SK-N-SH (cell line): ENCODE results near the gene UST. TPM values are rescaled to one million over a fixed set of nuclear protein-coding genes. Genes with fewer than 3 reads are reported as not detected.

Source experiments
- CTCF ChIA-PET: fragments of 300-600, 350-600 bp; formaldehyde crosslinking; extraction: SDS; loops from one replicate; lab custom pipeline; 2021; lab: Yijun Ruan, JAX
- POLR2A ChIA-PET: fragments of 350-600 bp; sonication (Branson Sonifier 250); formaldehyde crosslinking; extraction: SDS; loops from one replicate; lab custom pipeline; 2020; ENCODE audit warnings: antibody characterized with exemption, inconsistent platforms; lab: Yijun Ruan, JAX
- DNase-seq: peaks from one replicate; pipeline ENCODE4 v3.0.0; 2012
- H2AFZ ChIP-seq: fragments of 200-600 bp; sonication (generic); 2 replicates; pipeline ENCODE4 v1.8.1; 2016; ENCODE audit warnings: antibody characterized with exemption, mild to moderate bottlenecking, low read depth
- H3F3A ChIP-seq: fragments of 200-600 bp; sonication (generic); replicated peaks from 2 replicates; pipeline ENCODE3; 2016; ENCODE audit warnings: antibody characterized with exemption, mild to moderate bottlenecking; ENCODE audit not compliant: insufficient read depth
- H3K27ac ChIP-seq, 2 experiments: fragments of 200-500 bp in 1 of 2; fragments of 200-600 bp in 1 of 2; sonication (Bioruptor generic) in 1 of 2; sonication (generic), shearing (Covaris generic) in 1 of 2; 2 replicates each; pipeline versions ENCODE4 v1.5.1 to v1.6.1; 2014 to 2016; ENCODE audit warnings: low read depth in 2 of 2, inconsistent platforms in 1 of 2, low read length in 1 of 2, mild to moderate bottlenecking in 1 of 2, mixed read lengths in 1 of 2
- H3K27me3 ChIP-seq: fragments of 200-600 bp; sonication (generic), shearing (Covaris generic); 2 replicates; pipeline ENCODE4 v1.6.1; 2016; ENCODE audit warnings: mixed run types; ENCODE audit not compliant: insufficient read depth
- H3K36me3 ChIP-seq, 2 experiments: fragments of 200-500 bp in 1 of 2; fragments of 200-600 bp in 1 of 2; sonication (Bioruptor generic) in 1 of 2; sonication (generic) in 1 of 2; replicated peaks in 1 of 2; 2 replicates each; pipeline versions ENCODE3 to v1.5.1; 2014 to 2016; ENCODE audit warnings: low read length in 1 of 2, mild to moderate bottlenecking in 1 of 2; ENCODE audit not compliant: insufficient read depth in 2 of 2, control insufficient read depth in 1 of 2
- H3K4me1 ChIP-seq, 2 experiments: fragments of 200-500 bp in 1 of 2; fragments of 200-600 bp in 1 of 2; sonication (Bioruptor generic) in 1 of 2; sonication (generic), shearing (Covaris generic) in 1 of 2; 2 replicates each; pipeline versions ENCODE4 v1.5.1 to v1.6.1; 2014 to 2016; ENCODE audit warnings: low read depth in 1 of 2, low read length in 1 of 2, mixed run types in 1 of 2; ENCODE audit not compliant: insufficient read depth in 2 of 2, control insufficient read depth in 1 of 2
- H3K4me2 ChIP-seq: fragments of 200-600 bp; sonication (generic), shearing (Covaris generic); 2 replicates; pipeline ENCODE4 v1.6.1; 2017; ENCODE audit warnings: mixed run types
- H3K4me3 ChIP-seq, 2 experiments: fragments of 200-500 bp in 1 of 2; fragments of 200-600 bp in 1 of 2; sonication (Bioruptor generic) in 1 of 2; sonication (generic), shearing (Covaris generic) in 1 of 2; 2 replicates each; pipeline versions ENCODE4 v1.5.1 to v1.8.1; 2014 to 2016; ENCODE audit warnings: low read depth in 2 of 2, inconsistent platforms in 1 of 2, low read length in 1 of 2, mild to moderate bottlenecking in 1 of 2, mixed read lengths in 1 of 2, moderate library complexity in 1 of 2
- H3K79me2 ChIP-seq: fragments of 200-600 bp; sonication (generic); 2 replicates; pipeline ENCODE4 v1.8.1; 2017; ENCODE audit warnings: mild to moderate bottlenecking; ENCODE audit not compliant: insufficient read depth
- H3K9ac ChIP-seq: fragments of 200-600 bp; sonication (generic); 2 replicates; pipeline ENCODE4 v1.6.1; 2017; ENCODE audit warnings: mixed run types
- H3K9me2 ChIP-seq: fragments of 200-600 bp; sonication (generic); 2 replicates; pipeline ENCODE4 v1.6.1; 2017; ENCODE audit warnings: mixed run types
- H3K9me3 ChIP-seq: fragments of 200-600 bp; sonication (generic); 2 replicates; pipeline ENCODE4 v1.6.1; 2017; ENCODE audit warnings: mixed run types, mild to moderate bottlenecking, moderate library complexity
- H4K20me1 ChIP-seq: fragments of 200-600 bp; sonication (generic); 2 replicates; pipeline ENCODE4 v1.6.1; 2017; ENCODE audit warnings: mild to moderate bottlenecking, mixed run types; ENCODE audit not compliant: insufficient read depth
- CHD2 ChIP-seq: fragments of 150-350 bp; IDR thresholded peaks from 2 replicates; pipeline ENCODE4 v1.6.1; 2018; ENCODE audit warnings: low read length; ENCODE audit not compliant: partially characterized antibody
- ELF1 ChIP-seq: IDR thresholded peaks from 2 replicates; pipeline ENCODE4 v1.4.0; 2012
- EP300 ChIP-seq, 2 experiments: IDR thresholded peaks; 2 replicates each; pipeline versions ENCODE4 v1.4.0 to v1.6.1; 2012; ENCODE audit warnings: borderline replicate concordance in 1 of 2, low read depth in 1 of 2, low read length in 1 of 2
- FOSL2 ChIP-seq: IDR thresholded peaks from 2 replicates; pipeline ENCODE4 v1.4.0; 2012; ENCODE audit warnings: low read depth, mild to moderate bottlenecking, moderate library complexity, borderline replicate concordance
- GATA2 ChIP-seq: sonication (generic); formaldehyde crosslinking; IDR thresholded peaks from 2 replicates; pipeline ENCODE4 v1.5.0; 2020; ENCODE audit warnings: mild to moderate bottlenecking, missing genetic modification reagents
- RXRA ChIP-seq: IDR thresholded peaks from 2 replicates; pipeline ENCODE4 v1.4.0; 2012; ENCODE audit warnings: low read depth, mild to moderate bottlenecking, borderline replicate concordance
- TCF12 ChIP-seq: IDR thresholded peaks from 2 replicates; pipeline ENCODE4 v1.4.0; 2012
- WGBS: methylation state at CpG from one replicate; pipeline ENCODE4 v1.1.6; 2017; ENCODE audit warnings: low lambda C conversion rate; 5-methylcytosine and 5-hydroxymethylcytosine counted together
- polyA plus RNA-seq, 3 experiments: library from polyadenylated mRNA; depleted of rRNA; stranded (reverse); fragments of >200 nt; gene quantifications; 2 replicates each; pipeline ENCODE4 v1.2.3, GENCODE V29; 2012
- TF ChIP-seq, protein P1 (sequence below): IDR thresholded peaks from 2 replicates; pipeline ENCODE4 v1.4.0; 2012; ENCODE audit warnings: low read depth, borderline replicate concordance
- TF ChIP-seq, protein P2 (sequence below): IDR thresholded peaks from 2 replicates; pipeline ENCODE4 v1.4.0; 2012; ENCODE audit warnings: low read depth, borderline replicate concordance
- TF ChIP-seq, protein P3 (sequence below): fragments of 200-600 bp; sonication (generic); IDR thresholded peaks from 2 replicates; pipeline ENCODE4 v1.6.1; 2017; ENCODE audit warnings: antibody characterized with exemption, mild to moderate bottlenecking, moderate library complexity
- TF ChIP-seq, protein P4 (sequence below): fragments of 150-350 bp; IDR thresholded peaks from 2 replicates; pipeline ENCODE4 v1.6.1; 2016; ENCODE audit warnings: mild to moderate bottlenecking, low read depth, low read length

The UST gene
- polyA plus RNA-seq, 1 of the 3 experiments (the other 2 are of a cell fraction), result 1.7 TPM

DNA sequence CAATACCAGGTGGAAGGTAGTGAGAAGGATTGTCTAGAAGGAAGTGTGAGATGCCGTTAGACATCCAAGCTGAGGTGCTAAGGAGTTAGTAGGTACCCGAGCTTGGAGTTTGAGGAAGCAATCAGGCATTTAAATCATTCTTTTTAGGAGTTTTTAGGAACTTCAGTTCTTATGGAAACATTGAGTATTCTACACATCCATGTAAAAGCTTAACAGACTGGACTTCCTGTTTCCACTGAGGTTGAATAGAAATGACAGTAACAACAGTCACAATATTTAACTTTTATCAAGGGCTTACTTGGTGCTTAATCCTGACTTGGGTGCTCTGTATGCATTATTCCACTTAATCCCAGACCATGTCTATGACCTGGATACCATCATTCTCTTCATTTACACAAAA lies 136.4 kb downstream of the UST start:
- no peak overlapping the region for H3K27ac ChIP-seq
- no peaks in the 10 kb centered on the region for H4K20me1 ChIP-seq
- peaks cover 23% of the 10 kb centered on the region for H3F3A ChIP-seq
- TF ChIP-seq, protein P1, sequence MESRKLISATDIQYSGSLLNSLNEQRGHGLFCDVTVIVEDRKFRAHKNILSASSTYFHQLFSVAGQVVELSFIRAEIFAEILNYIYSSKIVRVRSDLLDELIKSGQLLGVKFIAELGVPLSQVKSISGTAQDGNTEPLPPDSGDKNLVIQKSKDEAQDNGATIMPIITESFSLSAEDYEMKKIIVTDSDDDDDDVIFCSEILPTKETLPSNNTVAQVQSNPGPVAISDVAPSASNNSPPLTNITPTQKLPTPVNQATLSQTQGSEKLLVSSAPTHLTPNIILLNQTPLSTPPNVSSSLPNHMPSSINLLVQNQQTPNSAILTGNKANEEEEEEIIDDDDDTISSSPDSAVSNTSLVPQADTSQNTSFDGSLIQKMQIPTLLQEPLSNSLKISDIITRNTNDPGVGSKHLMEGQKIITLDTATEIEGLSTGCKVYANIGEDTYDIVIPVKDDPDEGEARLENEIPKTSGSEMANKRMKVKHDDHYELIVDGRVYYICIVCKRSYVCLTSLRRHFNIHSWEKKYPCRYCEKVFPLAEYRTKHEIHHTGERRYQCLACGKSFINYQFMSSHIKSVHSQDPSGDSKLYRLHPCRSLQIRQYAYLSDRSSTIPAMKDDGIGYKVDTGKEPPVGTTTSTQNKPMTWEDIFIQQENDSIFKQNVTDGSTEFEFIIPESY, result no peak
- TF ChIP-seq, protein P2, sequence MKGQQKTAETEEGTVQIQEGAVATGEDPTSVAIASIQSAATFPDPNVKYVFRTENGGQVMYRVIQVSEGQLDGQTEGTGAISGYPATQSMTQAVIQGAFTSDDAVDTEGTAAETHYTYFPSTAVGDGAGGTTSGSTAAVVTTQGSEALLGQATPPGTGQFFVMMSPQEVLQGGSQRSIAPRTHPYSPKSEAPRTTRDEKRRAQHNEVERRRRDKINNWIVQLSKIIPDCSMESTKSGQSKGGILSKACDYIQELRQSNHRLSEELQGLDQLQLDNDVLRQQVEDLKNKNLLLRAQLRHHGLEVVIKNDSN, result no peak
- no peak for TF ChIP-seq CHD2
- TF ChIP-seq, protein P3, sequence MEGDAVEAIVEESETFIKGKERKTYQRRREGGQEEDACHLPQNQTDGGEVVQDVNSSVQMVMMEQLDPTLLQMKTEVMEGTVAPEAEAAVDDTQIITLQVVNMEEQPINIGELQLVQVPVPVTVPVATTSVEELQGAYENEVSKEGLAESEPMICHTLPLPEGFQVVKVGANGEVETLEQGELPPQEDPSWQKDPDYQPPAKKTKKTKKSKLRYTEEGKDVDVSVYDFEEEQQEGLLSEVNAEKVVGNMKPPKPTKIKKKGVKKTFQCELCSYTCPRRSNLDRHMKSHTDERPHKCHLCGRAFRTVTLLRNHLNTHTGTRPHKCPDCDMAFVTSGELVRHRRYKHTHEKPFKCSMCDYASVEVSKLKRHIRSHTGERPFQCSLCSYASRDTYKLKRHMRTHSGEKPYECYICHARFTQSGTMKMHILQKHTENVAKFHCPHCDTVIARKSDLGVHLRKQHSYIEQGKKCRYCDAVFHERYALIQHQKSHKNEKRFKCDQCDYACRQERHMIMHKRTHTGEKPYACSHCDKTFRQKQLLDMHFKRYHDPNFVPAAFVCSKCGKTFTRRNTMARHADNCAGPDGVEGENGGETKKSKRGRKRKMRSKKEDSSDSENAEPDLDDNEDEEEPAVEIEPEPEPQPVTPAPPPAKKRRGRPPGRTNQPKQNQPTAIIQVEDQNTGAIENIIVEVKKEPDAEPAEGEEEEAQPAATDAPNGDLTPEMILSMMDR, result no peak
- TF ChIP-seq FOSL2, result no peak
- no peak for TF ChIP-seq ELF1
- TF ChIP-seq TCF12, result no peak
- TF ChIP-seq RXRA, result no peak
- no peak for TF ChIP-seq EP300 (IDR thresholded peaks at IDR 0.05; ENCODE audit: borderline replicate concordance in 1 of 2, low read depth in 1 of 2, low read length in 1 of 2)
- no peaks in the 10 kb centered on the region for H3K9me2 ChIP-seq
- 17% methylated on average over 2 of the region's 2 CpGs for WGBS
- no peaks in the 10 kb centered on the region for H3K9me3 ChIP-seq
- POLR2A ChIA-PET, result no interaction called here
- CTCF ChIA-PET, result interaction anchor here (1.0 kb wide), 1 partner anchor 9 kb away, joined by 3 read pairs; no protein-coding TSS in a partner anchor
- H2AFZ ChIP-seq, result no peak overlapping the region
- no peaks in the 10 kb centered on the region for H3K27me3 ChIP-seq
- H3K4me3 ChIP-seq, result no peak overlapping the region
- no peaks in the 10 kb centered on the region for H3K36me3 ChIP-seq
- H3K9ac ChIP-seq, result no peak overlapping the region
- DNase-seq, result no peak
- H3K4me1 ChIP-seq, result peaks cover 2 to 26% of the 10 kb centered on the region in 2 experiments
- H3K4me2 ChIP-seq, result no peak overlapping the region
- no peaks in the 10 kb centered on the region for H3K79me2 ChIP-seq

DNA sequence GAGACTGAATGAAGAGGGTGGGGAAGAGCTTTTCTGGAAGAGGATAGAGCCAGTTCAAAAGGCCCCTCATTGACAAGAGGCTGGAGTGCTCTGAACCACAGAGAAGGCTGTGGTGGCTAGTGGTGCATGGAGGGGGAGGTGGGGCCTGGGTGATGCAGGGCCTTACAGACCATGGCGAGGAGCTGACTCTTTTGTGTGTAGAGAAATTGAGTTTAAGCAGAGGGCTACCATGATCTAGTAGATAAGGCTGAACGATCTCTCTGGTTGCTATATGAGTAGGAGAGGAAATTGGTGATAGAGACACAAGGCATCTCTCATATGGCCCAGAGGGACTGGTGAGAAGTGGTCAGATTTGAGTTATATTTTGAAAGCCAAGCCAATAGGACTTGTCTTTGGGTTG lies 137.6 kb downstream of the UST start:
- H3K9ac ChIP-seq, result no peak overlapping the region
- no peaks in the 10 kb centered on the region for H4K20me1 ChIP-seq
- peak overlapping the region in 1 of 2 experiments; percentile 87; a peak in 2 of 4 replicates for H3K27ac ChIP-seq
- H3K36me3 ChIP-seq, result no peaks in the 10 kb centered on the region
- no peaks in the 10 kb centered on the region for H3K79me2 ChIP-seq
- POLR2A ChIA-PET, result no interaction called here
- TF ChIP-seq GATA2, result no peak
- TF ChIP-seq, protein P4, sequence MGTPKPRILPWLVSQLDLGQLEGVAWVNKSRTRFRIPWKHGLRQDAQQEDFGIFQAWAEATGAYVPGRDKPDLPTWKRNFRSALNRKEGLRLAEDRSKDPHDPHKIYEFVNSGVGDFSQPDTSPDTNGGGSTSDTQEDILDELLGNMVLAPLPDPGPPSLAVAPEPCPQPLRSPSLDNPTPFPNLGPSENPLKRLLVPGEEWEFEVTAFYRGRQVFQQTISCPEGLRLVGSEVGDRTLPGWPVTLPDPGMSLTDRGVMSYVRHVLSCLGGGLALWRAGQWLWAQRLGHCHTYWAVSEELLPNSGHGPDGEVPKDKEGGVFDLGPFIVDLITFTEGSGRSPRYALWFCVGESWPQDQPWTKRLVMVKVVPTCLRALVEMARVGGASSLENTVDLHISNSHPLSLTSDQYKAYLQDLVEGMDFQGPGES, result no peak
- no peaks in the 10 kb centered on the region for H3K27me3 ChIP-seq
- H3K9me3 ChIP-seq, result no peaks in the 10 kb centered on the region
- no peak overlapping the region for H3K4me2 ChIP-seq
- H3K9me2 ChIP-seq, result no peaks in the 10 kb centered on the region
- no peak for DNase-seq
- H3K4me1 ChIP-seq, result peaks cover 2 to 26% of the 10 kb centered on the region in 2 experiments
- WGBS, result 51% methylated on average over 2 of the region's 2 CpGs
- no peak overlapping the region for H2AFZ ChIP-seq
- H3K4me3 ChIP-seq, result no peak overlapping the region
- CTCF ChIA-PET, result no interaction called here
- H3F3A ChIP-seq, result peaks cover 23% of the 10 kb centered on the region
